ENCODE measurements around the gene PRMT1.
A peak's percentile ranks its signal among the peaks of the same experiment; 100 is the strongest.

PRMT1 gene

DNA sequence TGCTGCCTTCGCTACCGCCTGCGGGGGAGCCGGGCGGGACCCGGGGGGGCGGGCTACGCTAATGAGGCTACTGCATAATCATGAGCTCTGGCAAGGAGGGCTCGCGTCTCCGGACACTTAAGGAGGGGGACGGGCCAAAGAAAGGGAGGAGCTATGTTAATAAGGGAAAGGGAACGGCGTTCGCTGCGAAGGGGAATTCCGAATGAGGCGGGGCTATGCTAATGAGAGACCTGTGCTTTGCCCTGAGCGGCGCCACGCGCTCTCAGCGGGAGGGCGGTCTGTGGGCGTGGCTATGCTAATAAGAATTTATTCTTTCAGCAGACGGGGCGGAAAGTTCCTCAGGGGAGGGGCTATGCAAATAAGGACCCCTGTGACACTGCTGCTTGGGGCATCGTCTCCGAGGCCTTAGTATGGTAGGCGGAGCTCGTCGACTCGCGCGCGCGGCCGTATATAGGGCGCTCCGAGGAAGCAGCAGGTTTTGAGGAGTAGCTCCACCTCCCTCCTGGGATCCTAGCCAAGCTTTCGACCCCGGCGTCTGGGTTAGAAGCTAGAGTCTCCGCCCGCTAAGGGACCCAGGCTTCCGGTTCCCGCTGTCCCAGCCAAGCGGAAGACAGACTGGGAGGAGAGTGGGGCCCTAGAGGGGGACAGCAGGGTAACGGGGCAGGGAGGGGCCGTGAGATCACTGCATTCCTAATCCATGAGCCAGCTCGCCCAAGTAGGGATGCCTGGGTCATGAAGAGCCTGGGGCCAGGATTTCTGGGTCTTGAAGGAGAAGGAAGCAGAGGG is 36.8 kb upstream of the PRMT1 start, which contains the start of gene RRAS:
RRAS (minus strand) TSS at position 31 of the 786 bp plus-strand sequence. CDS start 45 bp downstream, outside the sequence.
- peaks cover 8 to 23% (median 16%) of the 10 kb centered on the region in 3 donors for H3K36me3 ChIP-seq
- H3K9me3 ChIP-seq, result no peaks in the 10 kb centered on the region
- peak; percentile 100 for DNase-seq
- peaks cover 5 to 59% (median 40%) of the 10 kb centered on the region in 4 donors for H3K4me1 ChIP-seq
- peak within 1 kb of the TSS; percentile 93 to 97 for H3K27ac ChIP-seq
- H3K27me3 ChIP-seq, result no peaks in the 10 kb centered on the region
- intact Hi-C loops (cut with DNase I; ENCODE audit: low total_unique reads), result no loop called here
- TF ChIP-seq, protein P1, sequence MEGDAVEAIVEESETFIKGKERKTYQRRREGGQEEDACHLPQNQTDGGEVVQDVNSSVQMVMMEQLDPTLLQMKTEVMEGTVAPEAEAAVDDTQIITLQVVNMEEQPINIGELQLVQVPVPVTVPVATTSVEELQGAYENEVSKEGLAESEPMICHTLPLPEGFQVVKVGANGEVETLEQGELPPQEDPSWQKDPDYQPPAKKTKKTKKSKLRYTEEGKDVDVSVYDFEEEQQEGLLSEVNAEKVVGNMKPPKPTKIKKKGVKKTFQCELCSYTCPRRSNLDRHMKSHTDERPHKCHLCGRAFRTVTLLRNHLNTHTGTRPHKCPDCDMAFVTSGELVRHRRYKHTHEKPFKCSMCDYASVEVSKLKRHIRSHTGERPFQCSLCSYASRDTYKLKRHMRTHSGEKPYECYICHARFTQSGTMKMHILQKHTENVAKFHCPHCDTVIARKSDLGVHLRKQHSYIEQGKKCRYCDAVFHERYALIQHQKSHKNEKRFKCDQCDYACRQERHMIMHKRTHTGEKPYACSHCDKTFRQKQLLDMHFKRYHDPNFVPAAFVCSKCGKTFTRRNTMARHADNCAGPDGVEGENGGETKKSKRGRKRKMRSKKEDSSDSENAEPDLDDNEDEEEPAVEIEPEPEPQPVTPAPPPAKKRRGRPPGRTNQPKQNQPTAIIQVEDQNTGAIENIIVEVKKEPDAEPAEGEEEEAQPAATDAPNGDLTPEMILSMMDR (IDR thresholded peaks at IDR 0.05), result no peak
- H3K4me3 ChIP-seq, result peak within 1 kb of the TSS; percentile 92 to 99

DNA sequence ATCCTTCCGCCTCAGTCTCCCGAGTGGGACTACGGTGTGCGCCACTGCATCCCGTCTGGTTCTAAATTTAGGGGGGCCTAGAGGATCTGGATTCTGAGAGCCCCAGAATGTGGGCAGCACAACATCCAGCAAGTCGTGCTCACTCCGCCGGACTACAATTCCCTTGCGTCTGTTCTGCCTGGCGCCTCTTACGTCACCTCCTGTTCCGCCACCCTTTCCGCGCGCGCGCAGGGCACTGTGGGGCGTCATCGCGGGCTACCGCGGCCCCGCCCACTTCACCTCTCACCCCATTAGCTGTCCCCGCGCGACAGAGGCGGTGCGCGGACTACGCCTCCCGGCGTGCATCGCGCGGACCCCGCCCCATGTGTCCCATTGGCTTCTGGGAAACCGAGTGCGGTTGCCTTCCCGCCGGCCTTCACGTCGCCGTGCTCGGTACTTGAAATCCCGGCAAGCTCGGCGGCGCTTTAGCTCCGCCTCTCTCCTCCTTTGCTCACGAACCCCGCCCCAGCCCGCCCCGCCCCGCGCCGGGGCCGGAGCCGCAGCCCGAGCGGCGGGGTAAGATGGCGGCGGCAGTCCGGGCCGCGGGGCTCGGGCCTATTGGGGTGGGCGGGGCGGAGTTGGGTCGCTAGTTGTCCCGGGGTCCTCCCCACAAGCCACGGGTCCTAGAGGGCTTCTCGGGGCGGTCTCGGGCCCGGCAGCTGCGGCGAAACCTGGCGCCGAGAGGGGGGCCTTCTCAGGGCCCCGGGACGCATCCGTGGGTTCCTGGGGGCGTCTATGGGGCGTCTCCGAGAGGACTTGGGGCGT is 35.2 kb upstream of the PRMT1 start, which contains the start of gene SCAF1:
SCAF1 (plus strand) TSS at position 522 of the 804 bp plus-strand sequence. CDS start 2,818 bp downstream, outside the sequence.
- TF ChIP-seq, protein P1 (IDR thresholded peaks at IDR 0.05), result no peak
- intact Hi-C loops (cut with DNase I; ENCODE audit: low total_unique reads), result no loop called here
- no peaks in the 10 kb centered on the region for H3K27me3 ChIP-seq
- DNase-seq, result peak; percentile 99 to 100
- peaks cover 6 to 23% (median 17%) of the 10 kb centered on the region in 3 donors for H3K36me3 ChIP-seq
- peaks cover 5 to 52% (median 38%) of the 10 kb centered on the region in 4 donors for H3K4me1 ChIP-seq
- H3K4me3 ChIP-seq, result peak within 1 kb of the TSS; percentile 92 to 99
- H3K9me3 ChIP-seq, result no peaks in the 10 kb centered on the region
- H3K27ac ChIP-seq, result peak within 1 kb of the TSS; percentile 95 to 97

DNA sequence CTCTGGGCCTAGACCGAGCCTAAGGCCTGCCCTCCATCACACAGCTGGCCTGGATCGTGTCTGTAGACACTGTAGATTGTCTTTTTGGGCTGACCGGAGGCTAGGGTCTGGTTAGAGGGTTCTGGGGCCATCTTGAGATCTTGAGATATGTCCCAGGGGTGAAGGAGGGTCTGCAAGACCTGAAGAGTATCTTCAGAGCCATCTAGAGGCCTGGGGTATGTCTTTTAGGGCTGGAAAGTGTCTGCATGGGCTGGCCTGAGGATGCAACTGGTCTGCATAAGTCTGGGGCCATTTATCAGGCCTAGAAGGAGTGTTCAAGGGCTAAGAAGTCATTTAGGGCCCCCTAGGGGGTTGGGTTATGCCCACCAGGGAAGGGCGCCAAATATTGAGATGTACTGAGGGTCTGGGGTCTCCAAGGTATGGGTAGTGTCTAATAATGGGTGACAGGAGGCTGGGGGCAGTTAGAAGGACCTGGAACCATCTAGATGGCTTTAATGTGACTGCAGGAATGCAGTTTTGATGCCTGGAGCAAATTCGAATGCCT is 34.5 kb upstream of the PRMT1 start:
- Histone ChIP-seq H3K4me1 (peaks cover 5 to 47% (median 33%) of the 10 kb centered on the region in 4 donors), H3K4me3 (peak overlapping the region; percentile 92 to 99), H3K27ac (peak overlapping the region; percentile 95), H3K36me3 (peaks cover 12 to 29% (median 22%) of the 10 kb centered on the region in 3 donors), H3K9me3 (no peaks in the 10 kb centered on the region), H3K27me3 (no peaks in the 10 kb centered on the region)
- intact Hi-C loops (cut with DNase I; ENCODE audit: low total_unique reads), result no loop called here
- TF ChIP-seq, protein P1 (IDR thresholded peaks at IDR 0.05), result no peak
- no peak for DNase-seq

DNA sequence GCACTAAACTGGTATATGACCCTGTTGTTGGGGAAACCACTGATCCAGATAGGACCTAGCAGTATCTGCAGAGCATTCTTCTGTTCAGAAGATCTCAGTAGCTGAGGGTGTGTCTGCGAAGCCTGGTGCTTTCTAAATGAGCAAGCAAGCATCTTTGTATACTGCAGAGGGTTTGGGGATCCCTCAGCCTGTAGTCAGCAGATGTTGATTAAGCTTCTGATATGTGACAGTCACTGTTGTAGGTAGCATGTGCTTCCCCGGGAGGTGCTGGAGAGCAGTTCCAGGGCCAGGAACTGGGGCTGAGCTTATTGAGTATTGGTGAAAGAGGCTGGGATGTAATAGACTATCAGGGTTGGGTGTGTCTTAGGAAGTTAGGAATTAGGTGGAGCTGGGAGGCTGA is 33.6 kb upstream of the PRMT1 start:
- no peak for DNase-seq
- H3K4me1 ChIP-seq, result peaks cover 5 to 40% (median 29%) of the 10 kb centered on the region in 4 donors
- TF ChIP-seq, protein P1 (IDR thresholded peaks at IDR 0.05), result no peak
- no peaks in the 10 kb centered on the region for H3K9me3 ChIP-seq
- H3K27ac ChIP-seq, result peak overlapping the region in 1 of 2 donors; percentile 95
- intact Hi-C loops (cut with DNase I; ENCODE audit: low total_unique reads), result no loop called here
- H3K36me3 ChIP-seq, result peaks cover 16 to 38% (median 22%) of the 10 kb centered on the region in 3 donors
- no peaks in the 10 kb centered on the region for H3K27me3 ChIP-seq
- H3K4me3 ChIP-seq, result no peak overlapping the region

DNA sequence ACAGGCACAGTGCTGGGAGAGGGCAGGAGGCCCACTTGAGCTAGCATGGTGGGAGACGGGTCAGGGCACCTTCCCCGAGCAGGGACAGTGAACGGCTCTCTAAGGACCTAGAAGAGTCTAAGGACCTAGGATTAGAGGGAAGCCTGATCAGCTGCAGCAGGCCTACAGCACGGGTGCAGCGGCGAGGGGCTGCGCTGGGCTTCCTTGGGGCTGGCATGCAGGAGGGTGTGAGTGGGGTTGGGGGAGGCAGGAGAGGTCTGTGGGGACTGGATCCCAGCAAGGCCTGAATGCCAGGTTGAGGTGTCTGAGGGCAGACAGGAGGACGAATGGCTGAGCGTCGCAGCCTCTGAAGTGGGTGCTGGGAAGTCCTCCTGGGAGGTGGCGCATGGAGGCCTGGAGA is 31.5 kb upstream of the PRMT1 start:
- H3K9me3 ChIP-seq, result no peaks in the 10 kb centered on the region
- TF ChIP-seq, protein P1 (IDR thresholded peaks at IDR 0.05), result no peak
- H3K36me3 ChIP-seq, result peaks cover 28 to 59% (median 38%) of the 10 kb centered on the region in 3 donors
- intact Hi-C loops (cut with DNase I; ENCODE audit: low total_unique reads), result no loop called here
- peaks cover 5 to 34% (median 25%) of the 10 kb centered on the region in 4 donors for H3K4me1 ChIP-seq
- no peak for DNase-seq
- H3K27me3 ChIP-seq, result no peaks in the 10 kb centered on the region
- no peak overlapping the region for H3K27ac ChIP-seq
- H3K4me3 ChIP-seq, result no peak overlapping the region
